Fibroblast of skin of right quadriceps (primary cell): ENCODE measurements around the gene GRB10.

Experiments
- DNase-seq: peaks from one replicate; pipeline ENCODE4 v3.0.0-alpha.2; 2013

The GRB10 gene

GRCh38 chr7:50803359-50804337, 21.0 kb upstream of the GRB10 start:
- no peak for DNase-seq

GRCh38 chr7:50801907-50802306, 19.2 kb upstream of the GRB10 start:
- DNase-seq: no peak

GRCh38 chr7:50799873-50800272, 17.2 kb upstream of the GRB10 start:
- DNase-seq: no peak

GRCh38 chr7:50798126-50798525, 15.4 kb upstream of the GRB10 start:
- no peak for DNase-seq

GRCh38 chr7:50795831-50796230, 13.1 kb upstream of the GRB10 start:
- no peak for DNase-seq

GRCh38 chr7:50795253-50795652, 12.6 kb upstream of the GRB10 start:
- DNase-seq: no peak

GRCh38 chr7:50793947-50794570, 11.4 kb upstream of the GRB10 start:
- no peak for DNase-seq

- DNase-seq: peak; percentile 67
Observed at GRCh38 chr7:50793120-50793946, 10.6 kb upstream of the GRB10 start.

GRCh38 chr7:50792342-50793119, 9.8 kb upstream of the GRB10 start:
- peak; percentile 71 for DNase-seq

- DNase-seq: peak; percentile 52
Observed at GRCh38 chr7:50791938-50792341, 9.2 kb upstream of the GRB10 start.

- DNase-seq: no peak
Observed at GRCh38 chr7:50791363-50791937, 8.8 kb upstream of the GRB10 start.

- DNase-seq: no peak
Observed at GRCh38 chr7:50790381-50790780, 7.7 kb upstream of the GRB10 start.

- no peak for DNase-seq
Observed at GRCh38 chr7:50788382-50788781, 5.7 kb upstream of the GRB10 start.

- no peak for DNase-seq
Observed at GRCh38 chr7:50787825-50788224, 5.1 kb upstream of the GRB10 start.

- no peak for DNase-seq
Observed at GRCh38 chr7:50785346-50785745, 2.6 kb upstream of the GRB10 start.

- DNase-seq: no peak
Observed at GRCh38 chr7:50783801-50784507, 1.3 kb upstream of the GRB10 start.

- no peak for DNase-seq
Observed at GRCh38 chr7:50783303-50783702, 607 bp upstream of the GRB10 start.

GRCh38 chr7:50781381-50782293, 1.1 kb downstream of the GRB10 start:
- DNase-seq: no peak

GRCh38 chr7:50780436-50780835, 2.3 kb downstream of the GRB10 start:
- no peak for DNase-seq

- DNase-seq: no peak
Observed at GRCh38 chr7:50779427-50779826, 3.3 kb downstream of the GRB10 start.
